WTC11 (cell line): ENCODE data around the gene CFDP1. TPM values are rescaled to one million over a fixed set of nuclear protein-coding genes. Genes with fewer than 3 reads are reported as not detected.

Experiments
- ATAC-seq: fragments of 200-7000 bp; cut with Tn5 transposase; 2 replicates; pipeline ENCODE4 v1.10.0; 2021; ENCODE audit warnings: mild to moderate bottlenecking, moderate library complexity
- CTCF ChIA-PET: fragments of 300-600 bp; sonication (Branson Sonifier 250); formaldehyde crosslinking; loops from one replicate; lab custom pipeline; 2021; ENCODE audit warnings: antibody characterized with exemption; lab: Charles Lee
- POLR2A ChIA-PET: fragments of 350-600 bp; sonication (Branson Sonifier 250); formaldehyde crosslinking; loops from one replicate; lab custom pipeline; 2021; ENCODE audit warnings: antibody characterized with exemption; lab: Charles Lee
- DNase-seq: peaks from one replicate; pipeline ENCODE4 v3.0.0; 2021; ENCODE audit warnings: low spot score
- H3K27ac Mint-ChIP-seq: 2 replicates; pipeline ENCODE4 v1.8.0; 2021; ENCODE audit warnings: mixed read lengths
- H3K27me3 Mint-ChIP-seq: 2 replicates; pipeline ENCODE4 v1.8.0; 2021; ENCODE audit warnings: low read depth, mild to moderate bottlenecking, moderate library complexity, mixed read lengths
- H3K36me3 Mint-ChIP-seq: 2 replicates; pipeline ENCODE4 v1.8.0; 2021; ENCODE audit warnings: mixed read lengths
- H3K4me1 Mint-ChIP-seq: 2 replicates; pipeline ENCODE4 v1.8.0; 2022; ENCODE audit warnings: mixed read lengths
- H3K4me3 Mint-ChIP-seq: 2 replicates; pipeline ENCODE4 v1.8.0; 2021; ENCODE audit warnings: mild to moderate bottlenecking, moderate library complexity, mixed read lengths
- H3K9me3 Mint-ChIP-seq: 2 replicates; pipeline ENCODE4 v1.8.0; 2021; ENCODE audit warnings: mixed read lengths
- CBFB ChIP-seq: sonication (generic); formaldehyde crosslinking; IDR thresholded peaks from 2 replicates; pipeline ENCODE4 v1.8.1; 2022; ENCODE audit warnings: mild to moderate bottlenecking, low read depth, missing genetic modification reagents
- EMX1 ChIP-seq: fragments of 250-450 bp; sonication (Bioruptor Pico); IDR thresholded peaks from 2 replicates; pipeline ENCODE4 v1.8.0; 2021; ENCODE audit warnings: mild to moderate bottlenecking
- ETV6 ChIP-seq: sonication (generic); formaldehyde crosslinking; IDR thresholded peaks from 2 replicates; pipeline ENCODE4 v1.8.1; 2022; ENCODE audit warnings: mild to moderate bottlenecking, missing genetic modification reagents
- GRHL2 ChIP-seq: fragments of 250-450 bp; sonication (Bioruptor Pico); IDR thresholded peaks from 2 replicates; pipeline ENCODE4 v1.8.0; 2022; ENCODE audit warnings: mild to moderate bottlenecking, moderate library complexity; ENCODE audit not compliant: insufficient replicate concordance, severe bottlenecking
- JUN ChIP-seq: sonication (generic); formaldehyde crosslinking; IDR thresholded peaks from 2 replicates; pipeline ENCODE4 v1.8.0; 2023; ENCODE audit warnings: mild to moderate bottlenecking, missing genetic modification reagents
- KAT7 ChIP-seq: sonication (generic); formaldehyde crosslinking; IDR thresholded peaks from 2 replicates; pipeline ENCODE4 v1.8.1; 2023; ENCODE audit warnings: missing genetic modification reagents, mild to moderate bottlenecking, borderline replicate concordance
- NR1H2 ChIP-seq: sonication (generic); formaldehyde crosslinking; IDR thresholded peaks from 2 replicates; pipeline ENCODE4 v1.9.0; 2021; ENCODE audit warnings: mild to moderate bottlenecking, moderate library complexity, missing genetic modification reagents
- RELA ChIP-seq: sonication (generic); formaldehyde crosslinking; IDR thresholded peaks from 2 replicates; pipeline ENCODE4 v1.8.1; 2022; ENCODE audit warnings: missing genetic modification reagents, mild to moderate bottlenecking, borderline replicate concordance
- ZNF232 ChIP-seq: sonication (generic); formaldehyde crosslinking; IDR thresholded peaks from 2 replicates; pipeline ENCODE4 v1.8.0; 2022; ENCODE audit warnings: mild to moderate bottlenecking, missing genetic modification reagents
- total RNA-seq: library from RNA; stranded (reverse); gene quantifications from 3 replicates; pipeline ENCODE4 v1.2.3, GENCODE V29; 2021
- TF ChIP-seq, protein P1 (sequence below): sonication (generic); formaldehyde crosslinking; IDR thresholded peaks from 2 replicates; pipeline ENCODE4 v1.8.0; 2022; ENCODE audit warnings: mild to moderate bottlenecking, missing genetic modification reagents
- TF ChIP-seq, protein P2 (sequence below): sonication (generic); formaldehyde crosslinking; IDR thresholded peaks from 2 replicates; pipeline ENCODE4 v1.8.0; 2023; ENCODE audit warnings: mild to moderate bottlenecking, missing genetic modification reagents
- TF ChIP-seq, protein P3 (sequence below): sonication (generic); formaldehyde crosslinking; conservative IDR thresholded peaks from 2 replicates; pipeline ENCODE4 v1.8.1; 2022; ENCODE audit warnings: mild to moderate bottlenecking, missing genetic modification reagents
- TF ChIP-seq, protein P4 (sequence below): sonication (generic); formaldehyde crosslinking; IDR thresholded peaks from 2 replicates; pipeline ENCODE4 v1.8.1; 2022; ENCODE audit warnings: mild to moderate bottlenecking, missing genetic modification reagents, moderate library complexity, borderline replicate concordance
- TF ChIP-seq, protein P5 (sequence below): sonication (generic); formaldehyde crosslinking; IDR thresholded peaks from 2 replicates; pipeline ENCODE4 v1.8.1; 2022; ENCODE audit warnings: missing genetic modification reagents, borderline replicate concordance
- TF ChIP-seq, protein P6 (sequence below): sonication (generic); formaldehyde crosslinking; IDR thresholded peaks from 2 replicates; pipeline ENCODE4 v1.8.1; 2023; ENCODE audit warnings: mild to moderate bottlenecking, missing genetic modification reagents, borderline replicate concordance

Gene CFDP1
- total RNA-seq, 1 experiment from 2014 or later: 79.2 TPM

DNA sequence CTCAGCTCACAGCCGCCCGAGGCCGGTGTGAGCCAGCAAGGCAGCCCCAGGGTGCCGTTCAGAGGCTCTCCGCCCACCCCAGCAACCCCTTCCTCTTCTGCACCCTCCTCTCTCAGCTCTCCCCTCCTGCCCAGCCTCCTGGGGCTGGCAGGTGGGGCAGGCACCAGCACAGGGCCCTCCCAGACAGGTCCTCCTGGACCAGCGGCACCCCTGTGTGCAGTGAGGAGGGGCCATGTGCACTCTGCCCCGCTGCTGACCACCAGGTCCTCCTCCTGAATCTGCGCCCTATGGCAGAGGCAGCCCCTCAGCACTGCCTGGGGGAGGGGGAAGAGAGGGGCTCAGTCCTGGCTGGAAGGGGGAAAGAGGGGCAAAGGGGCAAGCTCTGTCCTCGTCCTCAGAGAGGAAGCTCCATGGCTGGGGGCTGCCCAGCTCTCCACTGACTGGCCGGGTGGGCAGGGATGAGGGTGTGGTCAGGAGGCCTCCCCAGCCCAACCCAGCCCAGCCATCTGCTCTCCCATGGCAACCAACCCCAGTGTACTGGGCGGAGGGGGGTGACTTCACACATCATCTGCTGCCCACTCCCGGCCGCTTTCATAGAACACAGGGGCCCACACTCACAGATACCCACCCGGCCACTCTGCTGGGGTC is 176.5 kb downstream of the CFDP1 start:
- Mint-ChIP-seq H3K9me3 (no peaks in the 10 kb centered on the region), H3K4me3 (peak overlapping the region; percentile 22; the same call in 1 of the 2 replicates), H3K4me1 (peaks cover 88% of the 10 kb centered on the region), H3K36me3 (0 out of 2 replicates have a peak, but pooled peaks cover 3% of the 10 kb centered on the region), H3K27ac (peak overlapping the region; percentile 72), H3K27me3 (no peaks in the 10 kb centered on the region)
- ATAC-seq: no peak
- no peak for TF ChIP-seq ETV6 (CRISPR knock-in tag)
- TF ChIP-seq GRHL2 (CRISPR knock-in tag): no peak
- TF ChIP-seq EMX1 (CRISPR knock-in tag): no peak
- TF ChIP-seq JUN (CRISPR knock-in tag): no peak
- TF ChIP-seq, protein P1, sequence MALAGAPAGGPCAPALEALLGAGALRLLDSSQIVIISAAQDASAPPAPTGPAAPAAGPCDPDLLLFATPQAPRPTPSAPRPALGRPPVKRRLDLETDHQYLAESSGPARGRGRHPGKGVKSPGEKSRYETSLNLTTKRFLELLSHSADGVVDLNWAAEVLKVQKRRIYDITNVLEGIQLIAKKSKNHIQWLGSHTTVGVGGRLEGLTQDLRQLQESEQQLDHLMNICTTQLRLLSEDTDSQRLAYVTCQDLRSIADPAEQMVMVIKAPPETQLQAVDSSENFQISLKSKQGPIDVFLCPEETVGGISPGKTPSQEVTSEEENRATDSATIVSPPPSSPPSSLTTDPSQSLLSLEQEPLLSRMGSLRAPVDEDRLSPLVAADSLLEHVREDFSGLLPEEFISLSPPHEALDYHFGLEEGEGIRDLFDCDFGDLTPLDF (CRISPR knock-in tag): no peak
- TF ChIP-seq, protein P2, sequence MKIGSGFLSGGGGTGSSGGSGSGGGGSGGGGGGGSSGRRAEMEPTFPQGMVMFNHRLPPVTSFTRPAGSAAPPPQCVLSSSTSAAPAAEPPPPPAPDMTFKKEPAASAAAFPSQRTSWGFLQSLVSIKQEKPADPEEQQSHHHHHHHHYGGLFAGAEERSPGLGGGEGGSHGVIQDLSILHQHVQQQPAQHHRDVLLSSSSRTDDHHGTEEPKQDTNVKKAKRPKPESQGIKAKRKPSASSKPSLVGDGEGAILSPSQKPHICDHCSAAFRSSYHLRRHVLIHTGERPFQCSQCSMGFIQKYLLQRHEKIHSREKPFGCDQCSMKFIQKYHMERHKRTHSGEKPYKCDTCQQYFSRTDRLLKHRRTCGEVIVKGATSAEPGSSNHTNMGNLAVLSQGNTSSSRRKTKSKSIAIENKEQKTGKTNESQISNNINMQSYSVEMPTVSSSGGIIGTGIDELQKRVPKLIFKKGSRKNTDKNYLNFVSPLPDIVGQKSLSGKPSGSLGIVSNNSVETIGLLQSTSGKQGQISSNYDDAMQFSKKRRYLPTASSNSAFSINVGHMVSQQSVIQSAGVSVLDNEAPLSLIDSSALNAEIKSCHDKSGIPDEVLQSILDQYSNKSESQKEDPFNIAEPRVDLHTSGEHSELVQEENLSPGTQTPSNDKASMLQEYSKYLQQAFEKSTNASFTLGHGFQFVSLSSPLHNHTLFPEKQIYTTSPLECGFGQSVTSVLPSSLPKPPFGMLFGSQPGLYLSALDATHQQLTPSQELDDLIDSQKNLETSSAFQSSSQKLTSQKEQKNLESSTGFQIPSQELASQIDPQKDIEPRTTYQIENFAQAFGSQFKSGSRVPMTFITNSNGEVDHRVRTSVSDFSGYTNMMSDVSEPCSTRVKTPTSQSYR (CRISPR knock-in tag): no peak
- TF ChIP-seq, protein P3, sequence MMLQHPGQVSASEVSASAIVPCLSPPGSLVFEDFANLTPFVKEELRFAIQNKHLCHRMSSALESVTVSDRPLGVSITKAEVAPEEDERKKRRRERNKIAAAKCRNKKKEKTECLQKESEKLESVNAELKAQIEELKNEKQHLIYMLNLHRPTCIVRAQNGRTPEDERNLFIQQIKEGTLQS (CRISPR knock-in tag): no peak
- no peak for TF ChIP-seq ZNF232 (CRISPR knock-in tag)
- no peak for TF ChIP-seq CBFB
- no peak for TF ChIP-seq NR1H2
- TF ChIP-seq, protein P4, sequence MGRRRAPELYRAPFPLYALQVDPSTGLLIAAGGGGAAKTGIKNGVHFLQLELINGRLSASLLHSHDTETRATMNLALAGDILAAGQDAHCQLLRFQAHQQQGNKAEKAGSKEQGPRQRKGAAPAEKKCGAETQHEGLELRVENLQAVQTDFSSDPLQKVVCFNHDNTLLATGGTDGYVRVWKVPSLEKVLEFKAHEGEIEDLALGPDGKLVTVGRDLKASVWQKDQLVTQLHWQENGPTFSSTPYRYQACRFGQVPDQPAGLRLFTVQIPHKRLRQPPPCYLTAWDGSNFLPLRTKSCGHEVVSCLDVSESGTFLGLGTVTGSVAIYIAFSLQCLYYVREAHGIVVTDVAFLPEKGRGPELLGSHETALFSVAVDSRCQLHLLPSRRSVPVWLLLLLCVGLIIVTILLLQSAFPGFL (CRISPR knock-in tag): no peak
- TF ChIP-seq, protein P5, sequence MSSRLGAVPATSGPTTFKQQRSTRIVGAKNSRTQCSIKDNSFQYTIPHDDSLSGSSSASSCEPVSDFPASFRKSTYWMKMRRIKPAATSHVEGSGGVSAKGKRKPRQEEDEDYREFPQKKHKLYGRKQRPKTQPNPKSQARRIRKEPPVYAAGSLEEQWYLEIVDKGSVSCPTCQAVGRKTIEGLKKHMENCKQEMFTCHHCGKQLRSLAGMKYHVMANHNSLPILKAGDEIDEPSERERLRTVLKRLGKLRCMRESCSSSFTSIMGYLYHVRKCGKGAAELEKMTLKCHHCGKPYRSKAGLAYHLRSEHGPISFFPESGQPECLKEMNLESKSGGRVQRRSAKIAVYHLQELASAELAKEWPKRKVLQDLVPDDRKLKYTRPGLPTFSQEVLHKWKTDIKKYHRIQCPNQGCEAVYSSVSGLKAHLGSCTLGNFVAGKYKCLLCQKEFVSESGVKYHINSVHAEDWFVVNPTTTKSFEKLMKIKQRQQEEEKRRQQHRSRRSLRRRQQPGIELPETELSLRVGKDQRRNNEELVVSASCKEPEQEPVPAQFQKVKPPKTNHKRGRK (CRISPR knock-in tag): no peak
- no peak for TF ChIP-seq KAT7
- no peak for TF ChIP-seq RELA (CRISPR knock-in tag)
- TF ChIP-seq, protein P6, sequence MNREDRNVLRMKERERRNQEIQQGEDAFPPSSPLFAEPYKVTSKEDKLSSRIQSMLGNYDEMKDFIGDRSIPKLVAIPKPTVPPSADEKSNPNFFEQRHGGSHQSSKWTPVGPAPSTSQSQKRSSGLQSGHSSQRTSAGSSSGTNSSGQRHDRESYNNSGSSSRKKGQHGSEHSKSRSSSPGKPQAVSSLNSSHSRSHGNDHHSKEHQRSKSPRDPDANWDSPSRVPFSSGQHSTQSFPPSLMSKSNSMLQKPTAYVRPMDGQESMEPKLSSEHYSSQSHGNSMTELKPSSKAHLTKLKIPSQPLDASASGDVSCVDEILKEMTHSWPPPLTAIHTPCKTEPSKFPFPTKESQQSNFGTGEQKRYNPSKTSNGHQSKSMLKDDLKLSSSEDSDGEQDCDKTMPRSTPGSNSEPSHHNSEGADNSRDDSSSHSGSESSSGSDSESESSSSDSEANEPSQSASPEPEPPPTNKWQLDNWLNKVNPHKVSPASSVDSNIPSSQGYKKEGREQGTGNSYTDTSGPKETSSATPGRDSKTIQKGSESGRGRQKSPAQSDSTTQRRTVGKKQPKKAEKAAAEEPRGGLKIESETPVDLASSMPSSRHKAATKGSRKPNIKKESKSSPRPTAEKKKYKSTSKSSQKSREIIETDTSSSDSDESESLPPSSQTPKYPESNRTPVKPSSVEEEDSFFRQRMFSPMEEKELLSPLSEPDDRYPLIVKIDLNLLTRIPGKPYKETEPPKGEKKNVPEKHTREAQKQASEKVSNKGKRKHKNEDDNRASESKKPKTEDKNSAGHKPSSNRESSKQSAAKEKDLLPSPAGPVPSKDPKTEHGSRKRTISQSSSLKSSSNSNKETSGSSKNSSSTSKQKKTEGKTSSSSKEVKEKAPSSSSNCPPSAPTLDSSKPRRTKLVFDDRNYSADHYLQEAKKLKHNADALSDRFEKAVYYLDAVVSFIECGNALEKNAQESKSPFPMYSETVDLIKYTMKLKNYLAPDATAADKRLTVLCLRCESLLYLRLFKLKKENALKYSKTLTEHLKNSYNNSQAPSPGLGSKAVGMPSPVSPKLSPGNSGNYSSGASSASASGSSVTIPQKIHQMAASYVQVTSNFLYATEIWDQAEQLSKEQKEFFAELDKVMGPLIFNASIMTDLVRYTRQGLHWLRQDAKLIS (CRISPR knock-in tag): no peak
- CTCF ChIA-PET: interaction anchor here (0.6 to 7.5 kb wide), 5 partner anchors 8 to 385 kb away, joined by 3 to 92 read pairs (median 3); no protein-coding TSS in a partner anchor
- POLR2A ChIA-PET: interaction anchor here (0.6 to 5.9 kb wide), 5 partner anchors 8 to 589 kb away, joined by 3 to 57 read pairs (median 5); no protein-coding TSS in a partner anchor
- peak; percentile 39 for DNase-seq
